Activated naive CD8-positive, alpha-beta T cell treated with anti-CD3 and anti-CD28 coated beads, Interleukin-2, amount 50 U/mL, for 24 hours (primary cell): ENCODE data around the gene DPYSL4.

ENCODE experiments used
- ATAC-seq: fragments of 150-1000 bp; cut with Tn5 transposase; one replicate; pipeline ENCODE4 v1.10.0; 2021
- DNase-seq: peaks from one replicate; pipeline ENCODE4 v3.0.0; 2021
- H3K27ac Mint-ChIP-seq: one replicate; pipeline ENCODE4 v1.8.0; 2021; ENCODE audit warnings: mild to moderate bottlenecking, mixed read lengths
- H3K27me3 Mint-ChIP-seq: one replicate; pipeline ENCODE4 v1.8.0; 2021; ENCODE audit warnings: mixed read lengths
- H3K36me3 Mint-ChIP-seq: one replicate; pipeline ENCODE4 v1.8.0; 2021; ENCODE audit warnings: low read depth, mixed read lengths
- H3K4me1 Mint-ChIP-seq: one replicate; pipeline ENCODE4 v1.8.0; 2021; ENCODE audit warnings: mixed read lengths
- H3K4me3 Mint-ChIP-seq: one replicate; pipeline ENCODE4 v1.8.0; 2021; ENCODE audit warnings: mild to moderate bottlenecking, moderate library complexity, mixed read lengths
- H3K9me3 Mint-ChIP-seq: one replicate; pipeline ENCODE4 v1.8.0; 2021; ENCODE audit warnings: mixed read lengths

Gene DPYSL4

DNA sequence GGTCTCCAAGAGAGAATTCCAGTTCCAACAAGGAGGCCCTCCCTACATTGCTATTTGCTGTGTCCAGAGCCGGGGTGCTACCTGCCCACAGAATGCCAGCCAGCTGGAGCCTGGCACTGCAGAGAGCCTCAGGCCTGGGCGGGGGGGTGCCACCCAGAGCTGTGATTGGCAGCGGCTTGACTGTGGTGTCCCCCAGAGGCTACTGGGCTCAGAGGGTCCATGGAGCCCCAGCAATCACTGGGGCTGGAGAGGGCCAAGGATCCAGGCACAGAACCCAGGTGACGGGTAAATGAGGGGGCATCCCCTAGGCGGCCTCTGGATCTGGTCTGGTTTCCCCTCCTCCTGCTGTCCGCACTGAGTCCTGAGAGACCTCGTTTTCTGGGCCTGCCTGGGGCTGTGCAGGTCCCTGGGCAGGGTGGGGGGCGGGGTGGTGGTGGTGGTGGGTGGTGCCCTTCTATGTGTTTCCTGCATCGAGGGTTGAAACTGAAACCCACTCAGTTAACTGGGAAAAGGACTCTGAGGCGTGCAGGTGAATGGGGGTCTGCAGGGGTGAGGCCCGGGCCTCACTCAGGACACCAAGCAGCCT is 12.6 kb downstream of the DPYSL4 start:
- Mint-ChIP-seq H3K36me3 (no peaks in the 10 kb centered on the region), H3K27me3 (no peaks in the 10 kb centered on the region), H3K27ac (no peak overlapping the region), H3K4me3 (no peak overlapping the region), H3K9me3 (no peaks in the 10 kb centered on the region), H3K4me1 (no peaks in the 10 kb centered on the region)
- ATAC-seq (no peak), DNase-seq (no peak)

DNA sequence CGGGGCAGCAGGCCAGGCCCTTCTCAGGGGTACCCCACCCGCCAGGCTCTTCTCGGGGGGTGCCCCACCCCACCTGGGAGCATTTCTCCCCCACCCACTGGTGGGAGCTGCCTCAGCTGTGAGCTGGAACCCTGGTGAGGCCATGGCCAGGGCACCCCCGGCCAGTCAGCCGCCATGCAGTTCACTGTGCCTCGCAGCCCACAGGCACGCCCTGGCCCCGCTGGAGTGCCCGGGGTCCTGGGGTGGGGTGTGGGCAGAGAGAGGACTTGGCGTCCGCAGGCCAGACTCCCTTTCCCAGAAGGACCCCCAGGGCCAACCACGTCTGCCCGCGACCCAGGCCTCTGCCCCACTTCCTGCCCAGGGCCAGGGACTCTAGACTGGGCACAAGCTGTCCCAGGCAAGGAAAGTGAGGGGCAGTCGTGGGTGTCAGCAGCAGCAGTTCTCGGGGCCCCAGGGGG is 13.1 kb downstream of the DPYSL4 start:
- ATAC-seq (no peak), DNase-seq (no peak)
- H3K9me3 Mint-ChIP-seq = no peaks in the 10 kb centered on the region
- no peaks in the 10 kb centered on the region for H3K4me1 Mint-ChIP-seq
- H3K36me3 Mint-ChIP-seq = no peaks in the 10 kb centered on the region
- no peak overlapping the region for H3K4me3 Mint-ChIP-seq
- no peaks in the 10 kb centered on the region for H3K27me3 Mint-ChIP-seq
- H3K27ac Mint-ChIP-seq = no peak overlapping the region

DNA sequence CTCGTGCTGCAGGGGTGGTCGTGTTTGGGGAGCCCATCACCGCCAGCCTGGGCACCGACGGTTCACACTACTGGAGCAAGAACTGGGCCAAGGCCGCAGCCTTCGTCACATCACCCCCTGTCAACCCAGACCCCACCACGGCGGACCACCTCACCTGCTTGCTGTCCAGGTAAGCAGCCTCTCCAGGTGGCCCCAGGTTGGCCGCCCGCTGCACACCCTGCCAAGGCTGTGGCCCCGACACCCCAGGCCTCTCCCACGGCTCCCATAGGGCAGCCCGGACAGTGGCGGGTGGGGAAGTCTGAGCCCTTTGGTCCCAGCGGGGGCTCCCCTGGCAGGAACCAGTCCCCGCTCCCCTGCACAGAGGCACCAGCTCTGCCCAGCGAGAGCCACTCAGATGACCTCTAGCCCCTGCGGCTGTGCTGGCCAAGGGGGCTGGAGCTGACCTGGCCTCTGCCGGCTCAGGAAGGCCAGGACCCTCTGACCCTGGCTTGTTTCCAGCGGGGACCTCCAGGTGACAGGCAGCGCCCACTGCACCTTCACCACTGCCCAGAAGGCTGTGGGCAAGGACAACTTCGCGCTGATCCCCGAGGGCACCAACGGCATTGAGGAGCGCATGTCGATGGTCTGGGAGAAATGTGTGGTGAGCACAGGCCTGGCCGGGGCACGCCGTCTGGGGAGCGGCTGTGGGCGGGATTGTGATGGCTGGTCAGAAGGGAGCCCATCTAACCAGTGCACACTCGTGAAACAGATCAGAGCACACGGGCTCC is 13.8 kb downstream of the DPYSL4 start:
- Mint-ChIP-seq H3K9me3 (no peaks in the 10 kb centered on the region), H3K27ac (no peak overlapping the region), H3K36me3 (no peaks in the 10 kb centered on the region), H3K4me3 (no peak overlapping the region), H3K4me1 (no peaks in the 10 kb centered on the region), H3K27me3 (no peaks in the 10 kb centered on the region)
- ATAC-seq (no peak), DNase-seq (no peak)

DNA sequence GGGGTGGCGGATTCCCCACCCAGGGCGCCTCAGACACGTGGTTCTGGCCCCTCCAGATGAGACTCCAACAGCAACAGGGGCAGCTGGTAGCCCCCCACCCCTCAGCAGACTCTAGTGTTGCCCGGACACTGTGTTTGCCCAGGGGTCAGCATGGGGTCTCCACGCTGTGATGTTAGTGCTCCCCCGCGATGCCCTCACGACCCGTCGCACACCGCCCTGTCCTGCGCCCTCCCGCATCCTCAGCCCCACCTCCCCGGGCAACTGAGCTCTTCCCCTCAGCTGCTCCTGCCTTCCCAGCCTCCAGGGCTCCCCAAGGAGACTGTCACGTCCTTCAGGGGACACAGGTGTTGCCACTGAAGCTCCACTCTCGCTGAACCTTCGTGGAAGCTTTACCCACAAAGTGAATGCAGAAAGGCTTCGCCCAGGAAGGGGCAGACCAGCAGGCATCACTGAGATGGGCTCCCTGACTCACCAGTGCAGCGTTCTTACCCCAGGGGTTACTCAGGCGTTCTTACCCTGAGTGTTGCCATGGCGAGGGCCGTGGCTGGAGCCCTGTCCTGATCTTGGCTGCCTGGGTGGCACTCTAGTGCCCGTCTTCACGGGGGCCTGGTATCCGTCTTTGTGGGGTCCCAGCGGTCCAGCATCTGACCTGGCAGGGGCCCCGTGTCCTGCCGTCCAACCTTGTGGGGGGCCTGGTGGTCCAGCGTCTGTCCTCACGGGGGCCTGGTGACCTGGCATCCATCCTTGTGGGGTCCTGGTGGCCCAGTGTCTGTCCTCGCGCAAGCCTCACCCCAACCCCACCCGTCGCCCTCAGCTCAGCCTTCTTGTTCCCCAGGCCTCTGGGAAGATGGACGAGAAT is 14.6 kb downstream of the DPYSL4 start:
- DNase-seq = no peak
- Mint-ChIP-seq H3K4me3 (no peak overlapping the region), H3K27ac (no peak overlapping the region), H3K36me3 (no peaks in the 10 kb centered on the region), H3K9me3 (no peaks in the 10 kb centered on the region), H3K4me1 (no peaks in the 10 kb centered on the region), H3K27me3 (no peaks in the 10 kb centered on the region)
- ATAC-seq = no peak

DNA sequence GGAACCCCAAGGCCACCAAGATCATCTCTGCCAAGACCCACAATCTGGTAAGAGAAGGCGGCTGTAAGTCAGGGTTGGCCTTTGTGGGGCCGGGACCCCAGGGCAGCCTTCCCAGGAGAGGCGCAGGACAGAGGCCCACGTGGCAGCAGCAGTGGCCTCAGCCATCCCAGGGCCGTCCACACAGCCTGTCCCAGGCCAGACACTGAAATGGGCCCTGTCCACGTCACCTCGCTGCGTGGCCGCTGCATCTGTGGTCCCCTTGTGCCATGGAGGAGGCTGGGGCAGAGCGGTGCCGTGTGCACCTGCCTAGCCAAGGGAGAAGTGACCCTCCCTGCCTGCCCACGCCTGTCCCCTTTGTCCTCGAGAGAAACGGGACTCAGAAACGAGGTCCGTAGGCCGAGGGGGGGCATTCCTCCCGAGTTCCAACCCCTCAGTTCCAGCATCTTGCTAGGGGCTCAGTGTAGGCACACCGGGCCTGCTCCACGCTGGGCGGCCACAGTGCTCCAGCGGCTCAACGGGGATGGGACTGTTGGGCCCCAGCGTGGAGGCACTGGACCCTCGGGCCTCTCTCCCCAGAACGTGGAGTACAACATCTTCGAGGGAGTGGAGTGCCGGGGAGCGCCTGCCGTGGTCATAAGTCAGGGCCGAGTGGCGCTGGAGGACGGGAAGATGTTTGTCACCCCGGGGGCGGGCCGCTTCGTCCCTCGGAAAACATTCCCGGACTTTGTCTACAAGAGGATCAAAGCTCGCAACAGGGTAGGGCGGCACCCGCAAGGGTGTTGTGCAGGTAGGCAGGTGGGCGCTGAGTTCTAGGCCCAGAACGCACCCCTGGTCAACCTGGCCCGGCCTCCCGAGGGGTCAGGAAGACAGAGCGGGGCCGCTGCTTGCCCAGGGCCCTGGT is 15.6 kb downstream of the DPYSL4 start:
- DNase-seq (no peak), ATAC-seq (no peak)
- no peaks in the 10 kb centered on the region for H3K9me3 Mint-ChIP-seq
- H3K36me3 Mint-ChIP-seq = no peaks in the 10 kb centered on the region
- no peak overlapping the region for H3K4me3 Mint-ChIP-seq
- no peak overlapping the region for H3K27ac Mint-ChIP-seq
- H3K27me3 Mint-ChIP-seq = no peaks in the 10 kb centered on the region
- no peaks in the 10 kb centered on the region for H3K4me1 Mint-ChIP-seq

DNA sequence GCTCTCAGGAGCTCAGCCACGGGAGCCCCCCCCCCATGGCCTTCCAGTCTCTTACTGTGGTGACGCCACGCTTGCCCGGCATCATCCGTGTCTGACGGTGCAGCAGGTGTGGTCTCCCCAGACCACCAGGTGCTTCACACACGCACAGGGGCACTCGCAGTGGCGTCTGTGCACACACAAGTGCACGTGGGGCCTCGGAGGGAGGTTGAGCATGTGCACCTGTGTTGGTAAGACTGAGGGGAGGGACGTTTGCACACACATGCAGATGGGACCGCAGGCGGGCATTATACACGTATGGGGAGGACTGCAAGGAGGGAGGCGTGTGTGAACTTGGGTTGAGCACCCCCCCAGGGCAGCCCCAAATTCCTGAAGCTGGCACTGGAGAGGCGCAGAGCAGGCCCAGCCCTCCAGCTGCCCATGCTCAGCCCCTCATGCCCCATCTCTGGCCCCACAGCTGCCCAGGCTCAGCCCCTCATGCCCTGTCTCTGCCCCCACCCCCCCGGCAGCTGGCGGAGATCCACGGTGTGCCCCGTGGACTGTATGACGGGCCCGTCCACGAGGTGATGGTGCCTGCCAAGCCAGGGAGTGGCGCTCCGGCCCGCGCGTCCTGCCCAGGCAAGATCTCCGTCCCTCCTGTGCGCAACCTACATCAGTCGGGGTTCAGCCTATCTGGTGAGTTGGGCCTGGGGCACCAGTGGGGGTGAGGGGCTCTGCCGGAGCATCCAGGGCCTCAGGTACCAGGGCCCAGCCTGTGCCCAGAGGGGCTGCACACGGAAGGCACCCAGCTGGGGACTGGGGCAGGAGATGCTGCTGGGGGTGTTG is 16.7 kb downstream of the DPYSL4 start:
- DNase-seq (no peak), ATAC-seq (no peak)
- H3K4me3 Mint-ChIP-seq = no peak overlapping the region
- H3K27me3 Mint-ChIP-seq = no peaks in the 10 kb centered on the region
- no peaks in the 10 kb centered on the region for H3K9me3 Mint-ChIP-seq
- peaks cover 2% of the 10 kb centered on the region for H3K4me1 Mint-ChIP-seq
- H3K27ac Mint-ChIP-seq = no peak overlapping the region
- no peaks in the 10 kb centered on the region for H3K36me3 Mint-ChIP-seq

DNA sequence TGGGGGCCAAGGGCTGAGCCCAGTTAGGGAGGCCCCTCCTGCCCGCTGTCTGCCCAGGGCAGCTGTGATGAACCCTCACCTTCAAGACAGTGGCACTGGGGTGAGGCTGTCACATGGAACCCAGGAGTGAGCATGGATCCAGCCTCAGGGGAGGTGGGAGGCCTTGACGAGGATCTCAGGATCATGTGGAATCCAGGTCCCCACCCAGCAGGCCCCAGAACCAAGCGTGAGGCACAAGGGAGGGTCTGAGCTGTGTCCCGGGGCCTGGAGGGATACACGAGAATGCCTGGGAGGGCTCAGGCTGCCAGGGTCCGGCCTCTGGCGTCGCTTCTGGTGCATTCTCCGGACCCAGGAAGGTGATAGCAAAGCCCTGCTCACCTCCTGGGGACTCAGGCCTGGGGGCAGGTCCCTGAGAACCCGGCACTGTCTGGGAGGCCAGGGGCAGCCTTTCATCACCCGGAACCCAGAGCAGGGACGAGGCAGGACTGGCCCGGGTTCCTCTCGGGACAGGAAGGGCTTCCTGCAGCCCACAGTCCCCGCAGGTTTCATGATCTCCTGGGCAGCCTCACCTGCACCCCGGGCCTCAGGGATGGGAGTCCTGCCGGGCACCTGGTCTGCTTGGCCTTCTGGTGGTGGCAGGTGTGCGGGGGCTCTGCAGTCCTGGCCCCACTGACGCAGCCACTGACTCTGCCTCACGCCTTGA is 17.5 kb downstream of the DPYSL4 start:
- Mint-ChIP-seq H3K27me3 (no peaks in the 10 kb centered on the region), H3K9me3 (no peaks in the 10 kb centered on the region), H3K4me1 (peaks cover 5% of the 10 kb centered on the region), H3K27ac (no peak overlapping the region), H3K36me3 (no peaks in the 10 kb centered on the region), H3K4me3 (no peak overlapping the region)
- ATAC-seq (no peak), DNase-seq (no peak)

DNA sequence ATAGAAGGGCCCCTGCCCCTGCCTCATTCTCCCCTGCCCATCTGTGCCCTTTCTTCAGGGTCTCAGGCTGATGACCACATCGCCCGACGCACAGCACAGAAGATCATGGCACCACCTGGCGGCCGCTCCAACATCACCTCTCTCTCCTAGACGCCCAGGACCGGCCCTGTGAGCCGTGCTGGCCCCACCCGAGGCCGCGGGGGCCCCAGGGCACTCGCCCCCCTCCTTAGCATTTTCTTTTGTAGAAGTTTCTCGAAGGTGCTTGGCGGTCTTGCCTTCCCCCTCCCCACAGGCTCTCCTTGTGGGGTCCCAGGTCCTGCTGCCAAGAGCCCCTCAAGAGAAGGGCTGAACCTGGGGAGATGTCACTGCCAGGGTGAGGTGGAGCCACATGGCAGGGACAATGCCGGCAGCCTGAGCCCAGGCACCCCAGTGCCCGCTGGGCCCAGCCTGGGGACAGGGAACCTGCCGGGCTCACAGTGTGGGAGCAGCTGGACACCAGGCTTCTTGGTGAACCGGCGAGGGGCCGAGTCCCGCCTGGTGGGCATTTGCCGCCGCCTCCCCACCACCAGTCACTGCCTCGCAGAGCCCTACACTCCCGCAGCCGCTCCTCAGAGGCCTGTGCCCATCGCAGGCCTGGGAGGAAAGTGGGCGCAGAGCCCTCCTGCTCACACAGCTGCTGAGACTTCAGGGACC is 18.2 kb downstream of the DPYSL4 start:
- no peak overlapping the region for H3K4me3 Mint-ChIP-seq
- no peaks in the 10 kb centered on the region for H3K27me3 Mint-ChIP-seq
- ATAC-seq = no peak

DNA sequence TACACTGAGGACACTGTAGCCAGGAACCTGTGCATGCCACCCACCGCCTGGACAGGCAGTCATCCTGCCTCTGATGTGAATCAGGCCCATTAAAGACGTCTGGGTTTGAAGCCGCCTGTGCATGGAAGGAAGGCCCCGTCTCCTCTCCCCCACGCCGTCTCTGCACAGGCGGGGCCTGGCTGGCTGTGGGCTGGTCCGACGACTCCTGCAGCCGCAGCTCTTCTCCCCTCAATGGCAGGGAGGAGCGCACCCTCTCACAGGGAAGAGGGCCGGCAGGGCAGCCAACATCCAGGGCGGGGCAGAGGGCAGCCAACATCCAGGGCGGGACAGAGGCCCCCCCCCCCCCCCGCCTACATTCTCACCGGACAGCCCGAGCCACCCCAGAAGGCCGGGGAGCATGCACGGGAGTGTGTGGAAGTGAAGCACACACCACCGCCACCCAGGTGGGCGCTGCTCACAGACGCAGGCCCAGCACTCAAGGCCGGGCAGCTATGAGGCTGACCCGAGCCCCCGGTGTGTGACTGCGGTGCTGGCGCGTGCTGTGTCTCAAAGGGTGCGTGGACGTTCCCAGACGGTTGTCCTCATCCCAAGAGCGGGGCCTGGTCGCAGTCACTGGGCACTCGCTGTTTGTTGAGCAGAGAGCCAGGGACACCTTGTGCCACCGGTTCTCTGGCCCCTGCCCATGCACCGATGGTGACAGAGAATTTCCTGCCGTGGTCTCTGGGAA is 19.1 kb downstream of the DPYSL4 start:
- ATAC-seq (no peak), DNase-seq (no peak)
- no peaks in the 10 kb centered on the region for H3K9me3 Mint-ChIP-seq
- no peak overlapping the region for H3K27ac Mint-ChIP-seq
- H3K27me3 Mint-ChIP-seq = no peaks in the 10 kb centered on the region
- no peak overlapping the region for H3K4me3 Mint-ChIP-seq
- peaks cover 5% of the 10 kb centered on the region for H3K4me1 Mint-ChIP-seq
- no peaks in the 10 kb centered on the region for H3K36me3 Mint-ChIP-seq

More for the DNA sequence above, 18.2 kb downstream of the DPYSL4 start:
- DNase-seq = no peak
- Mint-ChIP-seq H3K27ac (no peak overlapping the region), H3K4me1 (peaks cover 5% of the 10 kb centered on the region), H3K36me3 (no peaks in the 10 kb centered on the region), H3K9me3 (no peaks in the 10 kb centered on the region)

DNA sequence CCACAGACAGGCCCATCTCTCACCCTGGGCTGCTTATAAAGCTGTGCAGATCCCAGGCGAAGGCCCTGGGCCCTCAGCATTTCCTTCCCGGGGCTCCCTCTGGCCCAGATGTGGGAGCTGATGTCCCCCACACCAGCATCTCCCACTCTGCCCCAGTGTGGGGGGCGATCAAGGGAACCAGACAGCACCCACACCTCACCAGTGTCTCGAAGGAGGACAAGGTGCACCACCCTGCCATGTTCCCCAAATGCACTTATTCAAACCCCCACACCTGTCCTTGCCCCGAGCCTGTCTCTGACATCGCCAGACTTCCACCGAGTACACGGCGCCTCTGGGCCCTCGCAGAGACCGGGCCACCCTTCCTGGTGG is 19.6 kb downstream of the DPYSL4 start:
- H3K27me3 Mint-ChIP-seq = no peaks in the 10 kb centered on the region
- H3K27ac Mint-ChIP-seq = no peak overlapping the region
- ATAC-seq = no peak
- H3K4me1 Mint-ChIP-seq = peaks cover 5% of the 10 kb centered on the region
- DNase-seq = no peak
- no peaks in the 10 kb centered on the region for H3K36me3 Mint-ChIP-seq
- H3K4me3 Mint-ChIP-seq = no peak overlapping the region
- H3K9me3 Mint-ChIP-seq = no peaks in the 10 kb centered on the region

DNA sequence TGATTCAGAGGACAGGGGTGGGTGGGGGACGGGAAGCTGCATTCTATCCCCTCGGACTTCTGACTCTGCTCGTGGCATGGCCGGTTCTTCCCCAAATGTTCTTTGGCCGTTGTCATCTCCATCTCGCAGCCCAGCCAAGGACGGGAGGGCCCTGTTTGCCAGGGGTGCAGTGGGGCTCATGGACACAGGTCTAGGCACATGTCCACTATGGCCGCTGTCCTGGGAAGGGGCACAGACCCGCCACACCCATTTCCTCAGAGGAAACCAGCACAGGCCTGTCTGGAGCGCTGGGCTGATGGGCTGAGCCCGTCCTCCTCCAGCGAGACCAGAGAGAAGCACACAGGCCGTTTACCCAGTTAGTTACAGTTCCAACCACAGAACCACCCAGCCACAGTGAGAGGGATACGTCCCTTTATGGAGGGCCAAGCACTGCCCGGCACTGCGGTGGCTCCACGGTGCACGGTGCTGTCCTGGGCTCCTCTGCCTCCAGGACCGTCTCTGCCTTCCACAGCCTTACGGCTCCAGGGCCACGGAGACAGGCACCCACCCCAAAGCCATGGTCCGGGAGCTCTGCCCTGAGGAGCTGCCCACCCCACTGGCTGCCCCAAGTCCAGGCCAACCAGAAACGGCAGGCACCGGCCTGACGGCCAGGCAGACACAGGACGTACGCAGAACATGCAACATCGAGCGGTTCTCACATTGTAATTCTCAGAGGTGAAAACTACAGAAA is 20.2 kb downstream of the DPYSL4 start:
- Mint-ChIP-seq H3K9me3 (no peaks in the 10 kb centered on the region), H3K36me3 (no peaks in the 10 kb centered on the region), H3K27me3 (no peaks in the 10 kb centered on the region), H3K4me3 (no peak overlapping the region), H3K4me1 (peaks cover 5% of the 10 kb centered on the region), H3K27ac (no peak overlapping the region)
- no peak for DNase-seq
- no peak for ATAC-seq
